Neural progenitor cell (in vitro differentiated cells): ENCODE measurements around the gene ANKHD1. TPM values are rescaled to one million over a fixed set of nuclear protein-coding genes. Genes with fewer than 3 reads are reported as not detected.
A peak's percentile ranks its signal among the peaks of the same experiment; 100 is the strongest.

Experiments
- DNase-seq: peaks from one replicate; pipeline ENCODE4 v3.0.0-alpha.2; 2016; ENCODE audit warnings: low spot score
- H2AFZ ChIP-seq: fragments of 200-600 bp; sonication (generic); replicated peaks from 2 replicates; pipeline ENCODE4 v1.6.1; 2016; ENCODE audit warnings: antibody characterized with exemption
- H3F3A ChIP-seq: fragments of 200-600 bp; sonication (generic); 2 replicates; pipeline ENCODE4 v1.6.1; 2016; ENCODE audit warnings: antibody characterized with exemption, low read depth
- H3K27ac ChIP-seq: fragments of 200-600 bp; sonication (generic); 2 replicates; pipeline ENCODE4 v1.5.1; 2016; ENCODE audit warnings: mild to moderate bottlenecking
- H3K27me3 ChIP-seq: fragments of 200-600 bp; sonication (generic); 2 replicates; pipeline ENCODE4 v1.6.1; 2016; ENCODE audit warnings: mild to moderate bottlenecking, moderate library complexity
- H3K36me3 ChIP-seq: fragments of 200-600 bp; sonication (generic); 2 replicates; pipeline ENCODE4 v1.5.1; 2016
- H3K4me1 ChIP-seq: fragments of 200-600 bp; sonication (generic); 2 replicates; pipeline ENCODE4 v1.6.1; 2016; ENCODE audit warnings: mixed run types
- H3K4me2 ChIP-seq: fragments of 200-600 bp; sonication (generic); 2 replicates; pipeline ENCODE4 v1.6.1; 2016
- H3K4me3 ChIP-seq: fragments of 200-600 bp; sonication (generic); 2 replicates; pipeline ENCODE4 v1.5.1; 2016
- H3K79me2 ChIP-seq: fragments of 200-600 bp; sonication (generic); 2 replicates; pipeline ENCODE4 v1.6.1; 2016; ENCODE audit warnings: low read depth
- H3K9ac ChIP-seq: fragments of 200-600 bp; sonication (generic); 2 replicates; pipeline ENCODE4 v1.6.1; 2016
- H3K9me3 ChIP-seq: fragments of 200-600 bp; sonication (generic); 2 replicates; pipeline ENCODE4 v1.5.1; 2016; ENCODE audit warnings: low read depth
- H4K20me1 ChIP-seq: fragments of 200-600 bp; sonication (generic); 2 replicates; pipeline ENCODE4 v1.6.1; 2016; ENCODE audit warnings: low read depth
- H3K27ac Mint-ChIP-seq: 3 replicates; pipeline ENCODE4 v1.8.0; 2021; ENCODE audit warnings: mixed read lengths
- H3K27me3 Mint-ChIP-seq: 2 replicates; pipeline ENCODE4 v1.8.0; 2022; ENCODE audit warnings: low read depth, mild to moderate bottlenecking, inconsistent platforms, moderate library complexity, mixed read lengths; ENCODE audit not compliant: insufficient read depth
- H3K36me3 Mint-ChIP-seq: 3 replicates; pipeline ENCODE4 v1.8.0; 2021; ENCODE audit warnings: mixed read lengths
- H3K4me1 Mint-ChIP-seq: 3 replicates; pipeline ENCODE4 v1.8.0; 2021; ENCODE audit warnings: mixed read lengths
- H3K4me3 Mint-ChIP-seq: 3 replicates; pipeline ENCODE4 v1.8.0; 2021; ENCODE audit warnings: mild to moderate bottlenecking, moderate library complexity, mixed read lengths
- H3K9me3 Mint-ChIP-seq: 3 replicates; pipeline ENCODE4 v1.8.0; 2020; ENCODE audit warnings: mixed read lengths
- EZH2 ChIP-seq: fragments of 200-600 bp; sonication (generic); IDR thresholded peaks from 2 replicates; pipeline ENCODE4 v1.6.1; 2017; ENCODE audit warnings: antibody characterized with exemption, mild to moderate bottlenecking, moderate library complexity
- EZH2phosphoT487 ChIP-seq: fragments of 200-600 bp; sonication (generic); IDR thresholded peaks from 2 replicates; pipeline ENCODE4 v1.6.1; 2017; ENCODE audit warnings: antibody characterized with exemption
- total RNA-seq: library from RNA; depleted of rRNA; stranded (reverse); fragments of >200 nt; gene quantifications from 2 replicates; pipeline ENCODE4 v1.2.3, GENCODE V29; 2015; ENCODE audit warnings: low replicate concordance
- TF ChIP-seq, protein P1 (sequence below): fragments of 200-600 bp; sonication (generic); IDR thresholded peaks from 2 replicates; pipeline ENCODE4 v1.5.1; 2017; ENCODE audit warnings: antibody characterized with exemption, mild to moderate bottlenecking

ANKHD1 gene
- total RNA-seq, 1 donor from 2014 or later = 110 TPM

GRCh38 chr5:140372971-140373487 is 28.6 kb upstream of the ANKHD1 start:
- H3K36me3 Mint-ChIP-seq = no peaks in the 10 kb centered on the region
- H3K9me3 Mint-ChIP-seq = no peaks in the 10 kb centered on the region
- H3K27ac ChIP-seq = no peak overlapping the region

DNA sequence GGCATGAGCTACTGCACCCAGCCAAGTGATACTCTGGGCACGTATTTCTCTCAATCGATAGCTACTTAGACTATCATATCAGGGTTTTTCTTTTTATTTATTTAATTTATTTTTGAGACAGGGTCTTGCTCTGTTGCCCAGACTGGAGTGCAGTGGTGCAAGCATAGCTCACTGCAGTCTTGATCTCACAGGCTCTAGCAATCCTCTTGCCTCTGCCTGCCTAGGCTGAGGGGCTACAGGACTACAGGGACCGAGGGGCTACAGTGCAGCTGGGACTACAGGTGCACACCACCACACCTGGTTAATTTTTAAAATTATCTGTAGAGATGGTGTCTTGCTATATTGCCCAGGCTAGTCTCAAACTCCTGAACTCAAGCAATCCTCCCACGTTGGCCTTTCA is 20.3 kb upstream of the ANKHD1 start:
- no peak overlapping the region for H3K9ac ChIP-seq
- H3K36me3 Mint-ChIP-seq = no peaks in the 10 kb centered on the region
- no peaks in the 10 kb centered on the region for H3K27me3 ChIP-seq

More at GRCh38 chr5:140372971-140373487, 28.6 kb upstream of the ANKHD1 start:
- Histone ChIP-seq H3K9ac (no peak overlapping the region), H4K20me1 (no peaks in the 10 kb centered on the region), H3K9me3 (no peaks in the 10 kb centered on the region), H3K79me2 (no peaks in the 10 kb centered on the region), H3F3A (no peaks in the 10 kb centered on the region), H2AFZ (peak overlapping the region; percentile 81), H3K27me3 (no peaks in the 10 kb centered on the region), H3K4me3 (no peak overlapping the region), H3K36me3 (no peaks in the 10 kb centered on the region), H3K4me2 (no peak overlapping the region), H3K4me1 (peaks cover 3% of the 10 kb centered on the region)
- Mint-ChIP-seq H3K4me3 (no peak overlapping the region), H3K27ac (no peak overlapping the region), H3K4me1 (peaks cover 5% of the 10 kb centered on the region), H3K27me3 (peaks cover 2% of the 10 kb centered on the region)
- peak; percentile 86 for DNase-seq
- TF ChIP-seq EZH2phosphoT487 = no peak
- TF ChIP-seq, protein P1, sequence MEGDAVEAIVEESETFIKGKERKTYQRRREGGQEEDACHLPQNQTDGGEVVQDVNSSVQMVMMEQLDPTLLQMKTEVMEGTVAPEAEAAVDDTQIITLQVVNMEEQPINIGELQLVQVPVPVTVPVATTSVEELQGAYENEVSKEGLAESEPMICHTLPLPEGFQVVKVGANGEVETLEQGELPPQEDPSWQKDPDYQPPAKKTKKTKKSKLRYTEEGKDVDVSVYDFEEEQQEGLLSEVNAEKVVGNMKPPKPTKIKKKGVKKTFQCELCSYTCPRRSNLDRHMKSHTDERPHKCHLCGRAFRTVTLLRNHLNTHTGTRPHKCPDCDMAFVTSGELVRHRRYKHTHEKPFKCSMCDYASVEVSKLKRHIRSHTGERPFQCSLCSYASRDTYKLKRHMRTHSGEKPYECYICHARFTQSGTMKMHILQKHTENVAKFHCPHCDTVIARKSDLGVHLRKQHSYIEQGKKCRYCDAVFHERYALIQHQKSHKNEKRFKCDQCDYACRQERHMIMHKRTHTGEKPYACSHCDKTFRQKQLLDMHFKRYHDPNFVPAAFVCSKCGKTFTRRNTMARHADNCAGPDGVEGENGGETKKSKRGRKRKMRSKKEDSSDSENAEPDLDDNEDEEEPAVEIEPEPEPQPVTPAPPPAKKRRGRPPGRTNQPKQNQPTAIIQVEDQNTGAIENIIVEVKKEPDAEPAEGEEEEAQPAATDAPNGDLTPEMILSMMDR = peak; percentile 83

DNA sequence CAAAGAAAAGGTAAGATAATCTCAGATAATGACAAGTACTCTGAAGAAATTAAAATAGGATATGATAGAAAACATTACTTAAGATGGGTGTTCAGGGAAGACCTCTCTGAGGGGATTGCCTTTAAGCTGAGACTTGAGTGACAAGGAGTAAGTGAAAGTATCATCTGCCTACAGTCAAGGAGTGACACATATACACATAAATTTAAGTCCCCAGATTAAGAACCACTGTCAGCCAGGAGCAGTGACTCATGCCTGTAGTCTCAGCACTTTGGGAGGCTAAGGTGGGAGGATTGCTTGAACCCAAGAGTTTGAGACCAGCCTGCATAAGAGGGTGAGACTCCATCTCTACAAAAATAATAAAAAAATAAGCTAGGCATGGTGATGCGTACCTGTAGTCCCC is 19.7 kb upstream of the ANKHD1 start:
- H3K9me3 Mint-ChIP-seq = no peaks in the 10 kb centered on the region

More for the DNA sequence above, 20.3 kb upstream of the ANKHD1 start:
- no peaks in the 10 kb centered on the region for H3K79me2 ChIP-seq
- H3K27ac Mint-ChIP-seq = no peak overlapping the region
- TF ChIP-seq EZH2phosphoT487 (no peak), EZH2 (no peak)
- TF ChIP-seq, protein P1 = no peak
- H3K4me1 Mint-ChIP-seq = no peaks in the 10 kb centered on the region
- H4K20me1 ChIP-seq = no peaks in the 10 kb centered on the region
- H2AFZ ChIP-seq = no peak overlapping the region
- no peak overlapping the region for H3K27ac ChIP-seq
- no peak for DNase-seq
- H3K4me1 ChIP-seq = no peaks in the 10 kb centered on the region
- no peak overlapping the region for H3K4me3 ChIP-seq
- H3K9me3 ChIP-seq = no peaks in the 10 kb centered on the region
- no peaks in the 10 kb centered on the region for H3K36me3 ChIP-seq
- no peak overlapping the region for H3K4me3 Mint-ChIP-seq
- H3K4me2 ChIP-seq = no peak overlapping the region
- no peaks in the 10 kb centered on the region for H3K9me3 Mint-ChIP-seq
- H3K27me3 Mint-ChIP-seq = no peaks in the 10 kb centered on the region
- H3F3A ChIP-seq = no peaks in the 10 kb centered on the region

More for the DNA sequence above, 19.7 kb upstream of the ANKHD1 start:
- Mint-ChIP-seq H3K27ac (no peak overlapping the region), H3K4me1 (no peaks in the 10 kb centered on the region), H3K27me3 (no peaks in the 10 kb centered on the region), H3K4me3 (no peak overlapping the region), H3K36me3 (no peaks in the 10 kb centered on the region)
- H2AFZ ChIP-seq = no peak overlapping the region
- no peaks in the 10 kb centered on the region for H3K9me3 ChIP-seq
- no peaks in the 10 kb centered on the region for H3F3A ChIP-seq
- no peaks in the 10 kb centered on the region for H3K4me1 ChIP-seq
- H3K79me2 ChIP-seq = no peaks in the 10 kb centered on the region
- no peak overlapping the region for H3K9ac ChIP-seq
- H3K4me3 ChIP-seq = no peak overlapping the region
- no peaks in the 10 kb centered on the region for H3K36me3 ChIP-seq
- H3K4me2 ChIP-seq = no peak overlapping the region
- H3K27ac ChIP-seq = no peak overlapping the region
- no peaks in the 10 kb centered on the region for H3K27me3 ChIP-seq
- no peaks in the 10 kb centered on the region for H4K20me1 ChIP-seq
- TF ChIP-seq EZH2phosphoT487 (no peak), EZH2 (no peak)
- TF ChIP-seq, protein P1 = no peak
- DNase-seq = no peak
